K562 (cell line): ENCODE results near the gene PCBP3. TPM values are rescaled to one million over a fixed set of nuclear protein-coding genes. Genes with fewer than 3 reads are reported as not detected.

ENCODE experiments used
- DDX20 ChIP-seq: fragments of 450-650 bp; IDR thresholded peaks from 2 replicates; pipeline ENCODE4 v1.6.1; 2016; ENCODE audit warnings: missing genetic modification characterization, low read depth, mild to moderate bottlenecking, missing compliant biosample characterization, moderate library complexity
- ELF1 ChIP-seq: fragments of 200-800 bp; sonication (Bioruptor generic); IDR thresholded peaks from 2 replicates; pipeline ENCODE4 v1.6.1; 2016; ENCODE audit warnings: missing genetic modification characterization, missing compliant biosample characterization
- ELF4 ChIP-seq: fragments of 450-650 bp; formaldehyde crosslinking; IDR thresholded peaks from 2 replicates; pipeline ENCODE4 v1.4.0; 2022; ENCODE audit warnings: missing genetic modification characterization
- FOXJ2 ChIP-seq: fragments of 200-800 bp; sonication (Bioruptor generic); IDR thresholded peaks from 2 replicates; pipeline ENCODE4 v1.6.1; 2016; ENCODE audit warnings: missing genetic modification characterization, missing compliant biosample characterization
- HNRNPK ChIP-seq: fragments of 200-400 bp; formaldehyde crosslinking; IDR thresholded peaks from one replicate; pipeline ENCODE4 v1.6.1; 2018; ENCODE audit warnings: mild to moderate bottlenecking, low read depth, low read length; ENCODE audit not compliant: poor library complexity, severe bottlenecking
- LEF1 ChIP-seq: fragments of 450-650 bp; IDR thresholded peaks from 2 replicates; pipeline ENCODE4 v1.6.1; 2016; ENCODE audit warnings: mild to moderate bottlenecking
- MTA1 ChIP-seq: fragments of 450-650 bp; IDR thresholded peaks from 2 replicates; pipeline ENCODE4 v1.6.1; 2017; ENCODE audit warnings: borderline replicate concordance
- NCOA4 ChIP-seq: fragments of 450-650 bp; IDR thresholded peaks from 2 replicates; pipeline ENCODE4 v1.6.1; 2018; ENCODE audit warnings: mild to moderate bottlenecking; ENCODE audit not compliant: partially characterized antibody
- NCOA6 ChIP-seq: fragments of 450-650 bp; IDR thresholded peaks from 2 replicates; pipeline ENCODE4 v1.6.1; 2017; ENCODE audit warnings: mild to moderate bottlenecking
- NONO ChIP-seq, 2 experiments: fragments of 200-400 bp in 1 of 2; fragments of 450-650 bp in 1 of 2; formaldehyde crosslinking in 1 of 2; IDR thresholded peaks; 2 replicates each; pipeline ENCODE4 v1.6.1; 2017; ENCODE audit warnings: low read depth in 2 of 2, mild to moderate bottlenecking in 2 of 2, moderate library complexity in 2 of 2, low read length in 1 of 2
- RAD21 ChIP-seq, 2 experiments: fragments of 250-450 bp in 1 of 2; fragments of 450-650 bp in 1 of 2; sonication (Bioruptor Pico) in 1 of 2; formaldehyde crosslinking in 1 of 2; IDR thresholded peaks in 1 of 2; conservative IDR thresholded peaks in 1 of 2; 2 replicates each; pipeline versions ENCODE4 v1.4.0 to v1.8.0; 2020 to 2022; ENCODE audit warnings: mild to moderate bottlenecking in 2 of 2, moderate library complexity in 1 of 2
- TBP ChIP-seq: optimal IDR thresholded peaks from 2 replicates; pipeline ENCODE3; 2011; ENCODE audit warnings: low read depth, low read length, improper control_type of control experiment
- TRIM28 ChIP-seq: fragments of 450-650 bp; IDR thresholded peaks from 2 replicates; pipeline ENCODE4 v1.6.1; 2017
- ZNF121 ChIP-seq: sonication (generic); formaldehyde crosslinking; conservative IDR thresholded peaks from 2 replicates; pipeline ENCODE4 v1.8.0; 2022; ENCODE audit warnings: missing genetic modification reagents
- ZNF316 ChIP-seq: fragments of 450-650 bp; IDR thresholded peaks from 2 replicates; pipeline ENCODE4 v1.6.1; 2016
- ZNF77 ChIP-seq: fragments of 250-450 bp; sonication (Bioruptor Pico); IDR thresholded peaks from 2 replicates; pipeline ENCODE4 v1.5.0; 2020
- polyA plus RNA-seq, 8 experiments: library from polyadenylated mRNA; depleted of rRNA in 4 of 8; stranded (reverse) in 5 of 8; unstranded in 3 of 8; fragments of >200 nt; fragmentation: Nextera tagmentation in 2 of 8; fragmentation: Illumina TruSeq in 1 of 8; extraction: Ambion mirVana in 2 of 8; extraction: Trizol in 1 of 8; gene quantifications; 2 replicates each; pipeline versions ENCODE4 v1.2.1 to v1.2.3, GENCODE V29; 2011 to 2014; ENCODE audit warnings: inconsistent platforms in 1 of 8, missing spikeins in 1 of 8
- total RNA-seq, 7 experiments: library from RNA; depleted of rRNA in 6 of 7; stranded (reverse); fragments of >200 nt in 6 of 7; fragmentation: Illumina TruSeq in 2 of 7; extraction: Trizol in 2 of 7; gene quantifications; 2 replicates each; pipeline versions ENCODE4 v1.2.1 to v1.2.3, GENCODE V29; 2011 to 2021; ENCODE audit warnings: low replicate concordance in 1 of 7
- TF ChIP-seq, protein P1 (sequence below): fragments of 450-650 bp; IDR thresholded peaks from 2 replicates; pipeline ENCODE4 v1.6.1; 2016; ENCODE audit warnings: mild to moderate bottlenecking, moderate library complexity

PCBP3 gene
- total and polyA plus RNA-seq, 9 of the 15 experiments (the other 6 are each of a cell fraction or from before 2014, with no cell fraction given), result 0.18 TPM; not detected in 8

DNA sequence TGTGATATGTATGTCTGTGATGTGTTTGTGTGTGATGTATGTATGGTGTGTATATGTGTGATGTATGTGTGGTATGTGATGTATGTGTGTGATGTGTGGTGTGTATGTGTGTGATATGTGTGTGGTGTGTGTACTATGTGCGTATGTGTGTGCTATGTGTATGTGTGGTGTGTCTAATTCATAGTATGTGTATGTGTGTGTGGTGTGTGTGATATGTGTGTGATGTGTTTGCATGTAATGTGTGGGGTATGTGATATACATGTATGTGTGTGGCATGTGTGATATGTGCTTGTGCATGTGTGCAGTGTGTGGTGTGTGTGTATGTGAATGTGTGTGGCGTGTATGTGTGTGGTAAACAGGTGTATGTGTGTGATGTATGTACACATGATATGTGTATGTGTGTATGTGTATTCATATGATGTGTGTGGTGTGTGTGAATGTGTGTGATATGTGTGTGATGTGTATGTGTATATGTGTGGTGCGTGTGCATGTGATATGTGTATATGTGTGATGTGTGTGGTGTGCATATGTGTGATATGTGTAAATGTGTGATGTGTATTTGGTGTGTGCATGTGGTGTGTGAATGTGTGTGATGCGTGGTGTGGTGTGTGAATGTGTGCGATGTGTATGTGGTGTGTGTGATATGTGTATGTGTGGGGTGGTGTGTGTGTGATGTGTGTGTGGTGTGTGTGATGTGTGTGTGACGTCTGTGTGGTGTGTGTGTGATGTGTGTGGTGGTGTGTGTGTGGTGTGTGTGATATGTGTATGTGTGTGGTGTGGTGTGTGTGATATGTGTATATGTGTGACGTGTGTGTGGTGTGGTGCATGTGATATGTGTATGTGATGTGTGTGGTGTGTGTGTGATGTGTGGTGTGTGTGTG lies 8.0 kb upstream of the PCBP3 start (continued):
- TF ChIP-seq, protein P1, sequence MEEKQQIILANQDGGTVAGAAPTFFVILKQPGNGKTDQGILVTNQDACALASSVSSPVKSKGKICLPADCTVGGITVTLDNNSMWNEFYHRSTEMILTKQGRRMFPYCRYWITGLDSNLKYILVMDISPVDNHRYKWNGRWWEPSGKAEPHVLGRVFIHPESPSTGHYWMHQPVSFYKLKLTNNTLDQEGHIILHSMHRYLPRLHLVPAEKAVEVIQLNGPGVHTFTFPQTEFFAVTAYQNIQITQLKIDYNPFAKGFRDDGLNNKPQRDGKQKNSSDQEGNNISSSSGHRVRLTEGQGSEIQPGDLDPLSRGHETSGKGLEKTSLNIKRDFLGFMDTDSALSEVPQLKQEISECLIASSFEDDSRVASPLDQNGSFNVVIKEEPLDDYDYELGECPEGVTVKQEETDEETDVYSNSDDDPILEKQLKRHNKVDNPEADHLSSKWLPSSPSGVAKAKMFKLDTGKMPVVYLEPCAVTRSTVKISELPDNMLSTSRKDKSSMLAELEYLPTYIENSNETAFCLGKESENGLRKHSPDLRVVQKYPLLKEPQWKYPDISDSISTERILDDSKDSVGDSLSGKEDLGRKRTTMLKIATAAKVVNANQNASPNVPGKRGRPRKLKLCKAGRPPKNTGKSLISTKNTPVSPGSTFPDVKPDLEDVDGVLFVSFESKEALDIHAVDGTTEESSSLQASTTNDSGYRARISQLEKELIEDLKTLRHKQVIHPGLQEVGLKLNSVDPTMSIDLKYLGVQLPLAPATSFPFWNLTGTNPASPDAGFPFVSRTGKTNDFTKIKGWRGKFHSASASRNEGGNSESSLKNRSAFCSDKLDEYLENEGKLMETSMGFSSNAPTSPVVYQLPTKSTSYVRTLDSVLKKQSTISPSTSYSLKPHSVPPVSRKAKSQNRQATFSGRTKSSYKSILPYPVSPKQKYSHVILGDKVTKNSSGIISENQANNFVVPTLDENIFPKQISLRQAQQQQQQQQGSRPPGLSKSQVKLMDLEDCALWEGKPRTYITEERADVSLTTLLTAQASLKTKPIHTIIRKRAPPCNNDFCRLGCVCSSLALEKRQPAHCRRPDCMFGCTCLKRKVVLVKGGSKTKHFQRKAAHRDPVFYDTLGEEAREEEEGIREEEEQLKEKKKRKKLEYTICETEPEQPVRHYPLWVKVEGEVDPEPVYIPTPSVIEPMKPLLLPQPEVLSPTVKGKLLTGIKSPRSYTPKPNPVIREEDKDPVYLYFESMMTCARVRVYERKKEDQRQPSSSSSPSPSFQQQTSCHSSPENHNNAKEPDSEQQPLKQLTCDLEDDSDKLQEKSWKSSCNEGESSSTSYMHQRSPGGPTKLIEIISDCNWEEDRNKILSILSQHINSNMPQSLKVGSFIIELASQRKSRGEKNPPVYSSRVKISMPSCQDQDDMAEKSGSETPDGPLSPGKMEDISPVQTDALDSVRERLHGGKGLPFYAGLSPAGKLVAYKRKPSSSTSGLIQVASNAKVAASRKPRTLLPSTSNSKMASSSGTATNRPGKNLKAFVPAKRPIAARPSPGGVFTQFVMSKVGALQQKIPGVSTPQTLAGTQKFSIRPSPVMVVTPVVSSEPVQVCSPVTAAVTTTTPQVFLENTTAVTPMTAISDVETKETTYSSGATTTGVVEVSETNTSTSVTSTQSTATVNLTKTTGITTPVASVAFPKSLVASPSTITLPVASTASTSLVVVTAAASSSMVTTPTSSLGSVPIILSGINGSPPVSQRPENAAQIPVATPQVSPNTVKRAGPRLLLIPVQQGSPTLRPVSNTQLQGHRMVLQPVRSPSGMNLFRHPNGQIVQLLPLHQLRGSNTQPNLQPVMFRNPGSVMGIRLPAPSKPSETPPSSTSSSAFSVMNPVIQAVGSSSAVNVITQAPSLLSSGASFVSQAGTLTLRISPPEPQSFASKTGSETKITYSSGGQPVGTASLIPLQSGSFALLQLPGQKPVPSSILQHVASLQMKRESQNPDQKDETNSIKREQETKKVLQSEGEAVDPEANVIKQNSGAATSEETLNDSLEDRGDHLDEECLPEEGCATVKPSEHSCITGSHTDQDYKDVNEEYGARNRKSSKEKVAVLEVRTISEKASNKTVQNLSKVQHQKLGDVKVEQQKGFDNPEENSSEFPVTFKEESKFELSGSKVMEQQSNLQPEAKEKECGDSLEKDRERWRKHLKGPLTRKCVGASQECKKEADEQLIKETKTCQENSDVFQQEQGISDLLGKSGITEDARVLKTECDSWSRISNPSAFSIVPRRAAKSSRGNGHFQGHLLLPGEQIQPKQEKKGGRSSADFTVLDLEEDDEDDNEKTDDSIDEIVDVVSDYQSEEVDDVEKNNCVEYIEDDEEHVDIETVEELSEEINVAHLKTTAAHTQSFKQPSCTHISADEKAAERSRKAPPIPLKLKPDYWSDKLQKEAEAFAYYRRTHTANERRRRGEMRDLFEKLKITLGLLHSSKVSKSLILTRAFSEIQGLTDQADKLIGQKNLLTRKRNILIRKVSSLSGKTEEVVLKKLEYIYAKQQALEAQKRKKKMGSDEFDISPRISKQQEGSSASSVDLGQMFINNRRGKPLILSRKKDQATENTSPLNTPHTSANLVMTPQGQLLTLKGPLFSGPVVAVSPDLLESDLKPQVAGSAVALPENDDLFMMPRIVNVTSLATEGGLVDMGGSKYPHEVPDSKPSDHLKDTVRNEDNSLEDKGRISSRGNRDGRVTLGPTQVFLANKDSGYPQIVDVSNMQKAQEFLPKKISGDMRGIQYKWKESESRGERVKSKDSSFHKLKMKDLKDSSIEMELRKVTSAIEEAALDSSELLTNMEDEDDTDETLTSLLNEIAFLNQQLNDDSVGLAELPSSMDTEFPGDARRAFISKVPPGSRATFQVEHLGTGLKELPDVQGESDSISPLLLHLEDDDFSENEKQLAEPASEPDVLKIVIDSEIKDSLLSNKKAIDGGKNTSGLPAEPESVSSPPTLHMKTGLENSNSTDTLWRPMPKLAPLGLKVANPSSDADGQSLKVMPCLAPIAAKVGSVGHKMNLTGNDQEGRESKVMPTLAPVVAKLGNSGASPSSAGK, result 0 out of 2 replicates have a peak, but pooled peaks have one; percentile 12
- TF ChIP-seq RAD21 (CRISPR knock-in tag; conservative IDR thresholded peaks at IDR 0.05 in 1 of 2, IDR thresholded peaks at IDR 0.05 in 1 of 2) (no peak), NONO (IDR thresholded peaks at IDR 0.05; ENCODE audit: low read depth in 2 of 2, low read length in 1 of 2) (no peak), ELF4 (CRISPR knock-in tag) (0 out of 2 replicates have a peak, but pooled peaks have one; percentile 63), TBP (no peak), ZNF316 (no peak), HNRNPK (no peak), ELF1 (tag) (no peak), FOXJ2 (tag) (no peak), LEF1 (no peak), ZNF121 (CRISPR knock-in tag) (no peak), NCOA4 (no peak), TRIM28 (no peak), NCOA6 (no peak), MTA1 (no peak), ZNF77 (CRISPR knock-in tag) (no peak), DDX20 (tag) (no peak)
